A549 (cell line): Measurements from ENCODE around the gene FCRL4.

ENCODE experiments used
- EP300 ChIP-seq, 2 experiments: fragments of >200 bp; sonication (Bioruptor Twin); formaldehyde crosslinking; IDR thresholded peaks; 2 replicates in 1 of 2; 3 replicates in 1 of 2; pipeline ENCODE4 v1.6.1; 2016 to 2017
- PHF8 ChIP-seq: fragments of 200-600 bp; sonication (generic); IDR thresholded peaks from 2 replicates; pipeline ENCODE4 v1.6.1; 2016; ENCODE audit warnings: low read depth, mild to moderate bottlenecking, antibody characterized with exemption, moderate library complexity, borderline replicate concordance
- POLR2A ChIP-seq: IDR thresholded peaks from 2 replicates; pipeline ENCODE4 v1.6.1; 2012; ENCODE audit warnings: mild to moderate bottlenecking, low read length
- TF ChIP-seq, protein P1 (sequence below): fragments of >200 bp; sonication (Bioruptor Twin); formaldehyde crosslinking; IDR thresholded peaks from 3 replicates; pipeline ENCODE4 v1.5.1; 2016
- TF ChIP-seq, protein P2 (sequence below): fragments of 150-350 bp; IDR thresholded peaks from 2 replicates; pipeline ENCODE4 v1.6.1; 2014; ENCODE audit warnings: low read depth, mild to moderate bottlenecking, low read length

DNA sequence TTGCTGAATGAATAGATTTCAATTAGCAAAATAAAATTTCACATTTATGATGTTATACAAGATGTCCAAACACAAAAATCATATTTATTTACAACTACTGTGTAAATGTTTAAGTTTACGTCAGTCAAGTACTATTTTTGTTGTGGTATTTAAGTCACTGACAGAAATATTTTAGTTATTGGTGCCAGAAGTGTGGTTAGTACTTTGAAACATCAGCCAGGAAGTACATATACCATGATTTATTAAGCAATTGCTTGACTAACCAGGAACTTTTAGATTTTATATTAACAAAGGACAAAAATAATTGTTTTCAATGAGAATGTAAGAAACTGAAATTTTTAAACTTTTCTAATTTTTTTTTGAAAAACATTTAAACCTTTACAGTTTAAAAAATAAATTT lies 2.4 kb upstream of the FCRL4 start:
- TF ChIP-seq, protein P1, sequence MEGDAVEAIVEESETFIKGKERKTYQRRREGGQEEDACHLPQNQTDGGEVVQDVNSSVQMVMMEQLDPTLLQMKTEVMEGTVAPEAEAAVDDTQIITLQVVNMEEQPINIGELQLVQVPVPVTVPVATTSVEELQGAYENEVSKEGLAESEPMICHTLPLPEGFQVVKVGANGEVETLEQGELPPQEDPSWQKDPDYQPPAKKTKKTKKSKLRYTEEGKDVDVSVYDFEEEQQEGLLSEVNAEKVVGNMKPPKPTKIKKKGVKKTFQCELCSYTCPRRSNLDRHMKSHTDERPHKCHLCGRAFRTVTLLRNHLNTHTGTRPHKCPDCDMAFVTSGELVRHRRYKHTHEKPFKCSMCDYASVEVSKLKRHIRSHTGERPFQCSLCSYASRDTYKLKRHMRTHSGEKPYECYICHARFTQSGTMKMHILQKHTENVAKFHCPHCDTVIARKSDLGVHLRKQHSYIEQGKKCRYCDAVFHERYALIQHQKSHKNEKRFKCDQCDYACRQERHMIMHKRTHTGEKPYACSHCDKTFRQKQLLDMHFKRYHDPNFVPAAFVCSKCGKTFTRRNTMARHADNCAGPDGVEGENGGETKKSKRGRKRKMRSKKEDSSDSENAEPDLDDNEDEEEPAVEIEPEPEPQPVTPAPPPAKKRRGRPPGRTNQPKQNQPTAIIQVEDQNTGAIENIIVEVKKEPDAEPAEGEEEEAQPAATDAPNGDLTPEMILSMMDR, result no peak
- TF ChIP-seq POLR2A (no peak), PHF8 (no peak), EP300 (IDR thresholded peaks at IDR 0.05) (no peak)
- TF ChIP-seq, protein P2, sequence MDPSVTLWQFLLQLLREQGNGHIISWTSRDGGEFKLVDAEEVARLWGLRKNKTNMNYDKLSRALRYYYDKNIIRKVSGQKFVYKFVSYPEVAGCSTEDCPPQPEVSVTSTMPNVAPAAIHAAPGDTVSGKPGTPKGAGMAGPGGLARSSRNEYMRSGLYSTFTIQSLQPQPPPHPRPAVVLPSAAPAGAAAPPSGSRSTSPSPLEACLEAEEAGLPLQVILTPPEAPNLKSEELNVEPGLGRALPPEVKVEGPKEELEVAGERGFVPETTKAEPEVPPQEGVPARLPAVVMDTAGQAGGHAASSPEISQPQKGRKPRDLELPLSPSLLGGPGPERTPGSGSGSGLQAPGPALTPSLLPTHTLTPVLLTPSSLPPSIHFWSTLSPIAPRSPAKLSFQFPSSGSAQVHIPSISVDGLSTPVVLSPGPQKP, result no peak
